HepG2 (cell line): Measurements from ENCODE around the gene PAXIP1. TPM values are rescaled to one million over a fixed set of nuclear protein-coding genes. Genes with fewer than 3 reads are reported as not detected.

ENCODE experiments used
- ATAC-seq: fragments of 200-7000 bp; cut with Tn5 transposase; 3 replicates; pipeline ENCODE4 v1.9.1; 2020; ENCODE audit warnings: mild to moderate bottlenecking, moderate library complexity
- BruUV-seq: library from RNA; stranded (reverse); fragments of 400-500 nt; replicated peaks from 2 replicates; lab custom pipeline; 2021; lab: Mats Ljungman, UMichigan
- CTCF ChIA-PET: fragments of 300-600 bp; formaldehyde crosslinking; extraction: SDS; loops from one replicate; lab custom pipeline; 2021; ENCODE audit warnings: low total read pairs, inconsistent platforms, low intra/inter-chr PET ratio; lab: Yijun Ruan, JAX
- POLR2A ChIA-PET: fragments of 350-600 bp; sonication (Branson Sonifier 250); formaldehyde crosslinking; loops from one replicate; lab custom pipeline; 2020; ENCODE audit warnings: antibody characterized with exemption, inconsistent platforms; lab: Yijun Ruan, JAX
- DNase-seq: peaks from one replicate; pipeline ENCODE4 v3.0.0-alpha.2; 2015; ENCODE audit warnings: low spot score
- FAIRE-seq: peaks from 3 replicates; lab custom pipeline; 2011; peaks lifted over from hg19 to GRCh38; lab: Jason Lieb, UNC
- H2AFZ ChIP-seq: one replicate; pipeline ENCODE4 v1.6.1; 2011; ENCODE audit warnings: low read length, inconsistent platforms
- H3K27ac ChIP-seq: fragments of 300-600 bp; 3 replicates; pipeline ENCODE4 v1.8.0; 2011; ENCODE audit warnings: mixed run types, mild to moderate bottlenecking, mixed read lengths, low read length, inconsistent platforms; ENCODE audit not compliant: insufficient read depth; ENCODE audit errors: extremely low read length
- H3K27me3 ChIP-seq, 2 experiments: fragments of 200-600 bp in 1 of 2; 2 replicates in 1 of 2; 3 replicates in 1 of 2; pipeline versions ENCODE4 v1.6.0 to v1.8.0; 2011; ENCODE audit warnings: low read length in 2 of 2, mild to moderate bottlenecking in 2 of 2, moderate library complexity in 2 of 2, inconsistent platforms in 1 of 2; ENCODE audit not compliant: insufficient read depth in 2 of 2, control insufficient read depth in 1 of 2
- H3K36me3 ChIP-seq, 2 experiments: fragments of 200-600 bp in 1 of 2; replicated peaks in 1 of 2; 2 replicates in 1 of 2; 3 replicates in 1 of 2; pipeline versions ENCODE4 v1.5.1 to v1.8.0; 2011; ENCODE audit warnings: low read length in 2 of 2, inconsistent platforms in 1 of 2; ENCODE audit not compliant: insufficient read depth in 2 of 2, control insufficient read depth in 1 of 2
- H3K4me1 ChIP-seq: 2 replicates; pipeline ENCODE4 v1.5.1; 2012; ENCODE audit warnings: low read length, inconsistent platforms; ENCODE audit not compliant: insufficient read depth
- H3K4me2 ChIP-seq: 2 replicates; pipeline ENCODE4 v1.6.0; 2011; ENCODE audit warnings: low read depth, low read length, inconsistent platforms
- H3K4me3 ChIP-seq, 3 experiments: fragments of 200-600 bp in 1 of 3; sonication (generic), shearing (Covaris generic) in 1 of 3; replicated peaks in 1 of 3; 2 replicates each; pipeline ENCODE4 v1.5.1; 2011 to 2016; ENCODE audit warnings: low read length in 3 of 3, inconsistent platforms in 2 of 3, low read depth in 2 of 3, mild to moderate bottlenecking in 2 of 3, control low read depth in 1 of 3, mixed read lengths in 1 of 3; ENCODE audit not compliant: insufficient read depth in 1 of 3
- H3K79me2 ChIP-seq: one replicate; pipeline ENCODE4 v1.6.1; 2011; ENCODE audit warnings: low read length, inconsistent platforms; ENCODE audit not compliant: insufficient read depth
- H3K9ac ChIP-seq: 2 replicates; pipeline ENCODE4 v1.6.0; 2011; ENCODE audit warnings: mild to moderate bottlenecking, low read depth, low read length, inconsistent platforms; ENCODE audit not compliant: insufficient read depth
- H3K9me3 ChIP-seq: 2 replicates; pipeline ENCODE4 v1.5.1; 2012; ENCODE audit warnings: mild to moderate bottlenecking, low read length
- H4K20me1 ChIP-seq: 2 replicates; pipeline ENCODE4 v1.6.0; 2011; ENCODE audit warnings: inconsistent platforms, mild to moderate bottlenecking, low read length, moderate library complexity; ENCODE audit not compliant: insufficient read depth
- CEBPB ChIP-seq: IDR thresholded peaks from 2 replicates; pipeline ENCODE4 v1.6.1; 2011; ENCODE audit warnings: low read depth, low read length, improper control_type of control experiment, borderline replicate concordance
- CEBPG ChIP-seq: IDR thresholded peaks from 2 replicates; pipeline ENCODE4 v1.6.1; 2016
- CTCF ChIP-seq: sonication (generic); formaldehyde crosslinking; IDR thresholded peaks from 2 replicates; pipeline ENCODE4 v1.5.0; 2020; ENCODE audit warnings: mild to moderate bottlenecking, missing genetic modification reagents, moderate library complexity
- FOXA1 ChIP-seq, 2 experiments: fragments of 450-650 bp in 1 of 2; sonication (generic) in 1 of 2; formaldehyde crosslinking in 1 of 2; IDR thresholded peaks; 2 replicates each; pipeline versions ENCODE4 v1.4.0 to v1.6.1; 2016 to 2020; ENCODE audit warnings: missing genetic modification reagents in 1 of 2
- HIC2 ChIP-seq: sonication (generic); formaldehyde crosslinking; IDR thresholded peaks from 2 replicates; pipeline ENCODE4 v1.9.0; 2022; ENCODE audit warnings: low read depth, missing genetic modification reagents
- MTF1 ChIP-seq: sonication (generic); formaldehyde crosslinking; IDR thresholded peaks from 2 replicates; pipeline ENCODE4 v1.5.0; 2020; ENCODE audit warnings: missing genetic modification reagents
- RAD21 ChIP-seq: fragments of 450-650 bp; formaldehyde crosslinking; IDR thresholded peaks from 2 replicates; pipeline ENCODE4 v1.5.0; 2020; ENCODE audit warnings: mild to moderate bottlenecking
- SAP130 ChIP-seq: IDR thresholded peaks from 2 replicates; pipeline ENCODE4 v1.6.1; 2016; ENCODE audit warnings: low read depth
- SMC3 ChIP-seq: IDR thresholded peaks from 2 replicates; pipeline ENCODE4 v1.6.1; 2011; ENCODE audit warnings: low read length, improper control_type of control experiment
- STAG1 ChIP-seq: sonication (generic); formaldehyde crosslinking; IDR thresholded peaks from 2 replicates; pipeline ENCODE4 v1.4.0; 2020; ENCODE audit warnings: missing genetic modification reagents
- TFDP1 ChIP-seq: IDR thresholded peaks from 2 replicates; pipeline ENCODE4 v1.6.1; 2016; ENCODE audit warnings: missing compliant biosample characterization, missing genetic modification reagents, borderline replicate concordance
- ZBTB34 ChIP-seq: sonication (generic); formaldehyde crosslinking; IDR thresholded peaks from 2 replicates; pipeline ENCODE4 v1.8.0; 2022; ENCODE audit warnings: mild to moderate bottlenecking, missing genetic modification reagents
- WGBS: methylation state at CpG from one replicate; pipeline ENCODE4 v1.1.6; 2017; ENCODE audit warnings: low lambda C conversion rate; 5-methylcytosine and 5-hydroxymethylcytosine counted together
- in situ Hi-C: cut with HindIII; loops from 2 replicates; pipeline ENCODE4 v1.10.0; 2017; ENCODE audit warnings: low pct_unique_long_range_greater_than_20kb; ENCODE audit not compliant: extremely low pct_ligation_motif_present
- intact Hi-C: fragments of 100-400 bp; cut with micrococcal nuclease; formaldehyde crosslinking; loops from one replicate; pipeline ENCODE4 v1.10.0; 2022; ENCODE audit not compliant: unreplicated experiment
- polyA plus RNA-seq, 8 experiments: library from polyadenylated mRNA; depleted of rRNA in 3 of 8; stranded (reverse) in 7 of 8; unstranded in 1 of 8; fragments of >200 nt; fragmentation: Illumina TruSeq in 4 of 8; extraction: Trizol in 4 of 8; gene quantifications; 2 replicates each; pipeline versions ENCODE4 v1.2.1 to v1.2.3, GENCODE V29; 2011 to 2016; ENCODE audit warnings: low read depth in 4 of 8, missing spikeins in 1 of 8, mixed read lengths in 1 of 8; ENCODE audit not compliant: insufficient read depth in 1 of 8
- total RNA-seq, 5 experiments: library from RNA; depleted of rRNA; stranded (reverse); fragments of >200 nt; fragmentation: Illumina TruSeq; extraction: Trizol; gene quantifications; 2 replicates each; pipeline ENCODE4 v1.2.3, GENCODE V29; 2016; ENCODE audit warnings: low read depth in 1 of 5

The PAXIP1 gene
- total and polyA plus RNA-seq, 2 of the 13 experiments (the other 11 are each of a cell fraction or from before 2014, with no cell fraction given), result 11.6 to 16.2 TPM

- TF ChIP-seq HIC2 (CRISPR knock-in tag) (no peak), MTF1 (no peak)
- TF ChIP-seq, all 625 proteins: peak for 39
These were observed 74.6 kb downstream of the PAXIP1 start (continued) for GRCh38 chr7:154928136-154929005.

- FAIRE-seq (peak; percentile 58), DNase-seq (peak; percentile 83), ATAC-seq (peak; percentile 71)
- peak overlapping the region; percentile 69 for H3K9ac ChIP-seq
- no peaks in the 10 kb centered on the region for H3K79me2 ChIP-seq
- H3K4me1 ChIP-seq, result peaks cover 9% of the 10 kb centered on the region
- intact Hi-C loops, result loop anchor here (1.0 to 5.0 kb wide), 4 partner anchors 26 to 418 kb away; no protein-coding TSS in a partner anchor
- no peaks in the 10 kb centered on the region; a peak in 1 of 5 replicates for H3K27me3 ChIP-seq
- peak overlapping the region; percentile 64 to 80 (median 75) for H3K4me3 ChIP-seq
- 1% methylated on average over 5 of the region's 5 CpGs for WGBS
- peaks cover 2% of the 10 kb centered on the region; the same call in 1 of the 2 replicates for H3K9me3 ChIP-seq
- in situ Hi-C loops, result loop anchor here (5.0 kb wide), 1 partner anchor 430 kb away; no protein-coding TSS in a partner anchor
- H2AFZ ChIP-seq, result peak overlapping the region; percentile 99
- H3K27ac ChIP-seq, result peak overlapping the region; percentile 45
- CTCF ChIA-PET, result interaction anchor here (0.7 to 2.3 kb wide), 6 partner anchors 25 to 429 kb away, joined by 3 to 22 read pairs (median 8); no protein-coding TSS in a partner anchor
- POLR2A ChIA-PET, result interaction anchor here (1.6 kb wide), 1 partner anchor 75 kb away, joined by 4 read pairs; the partner anchor contains the start of gene PAXIP1
- H4K20me1 ChIP-seq, result no peaks in the 10 kb centered on the region
- BruUV-seq, result TSS peak; percentile 72
- H3K4me2 ChIP-seq, result peak overlapping the region; percentile 87
- H3K36me3 ChIP-seq, result no peaks in the 10 kb centered on the region
- TF ChIP-seq CEBPG (CRISPR knock-in tag) (peak; percentile 73), SAP130 (CRISPR knock-in tag) (0 out of 2 replicates have a peak, but pooled peaks have one; percentile 27), ZBTB34 (no peak), STAG1 (CRISPR knock-in tag) (peak; percentile 81), RAD21 (CRISPR knock-in tag) (peak; percentile 54), TFDP1 (CRISPR knock-in tag) (no peak), CEBPB (peak; percentile 71; the same call in 1 of the 2 replicates), FOXA1 (IDR thresholded peaks at IDR 0.05) (no peak), FOXA1 (CRISPR knock-in tag; IDR thresholded peaks at IDR 0.05) (no peak), SMC3 (peak; percentile 68), CTCF (CRISPR knock-in tag) (peak; percentile 75)
These were observed 75.2 kb downstream of the PAXIP1 start for GRCh38 chr7:154927624-154928125.
